GM12874 (cell line): Measurements from ENCODE around the gene THEM4.

Experiments
- TF ChIP-seq, protein P1 (sequence below): IDR thresholded peaks from 2 replicates; pipeline ENCODE4 v1.5.1; 2011; ENCODE audit warnings: low read depth, mild to moderate bottlenecking, control low read depth, low read length, moderate library complexity; ENCODE audit not compliant: insufficient read depth

THEM4 gene

DNA sequence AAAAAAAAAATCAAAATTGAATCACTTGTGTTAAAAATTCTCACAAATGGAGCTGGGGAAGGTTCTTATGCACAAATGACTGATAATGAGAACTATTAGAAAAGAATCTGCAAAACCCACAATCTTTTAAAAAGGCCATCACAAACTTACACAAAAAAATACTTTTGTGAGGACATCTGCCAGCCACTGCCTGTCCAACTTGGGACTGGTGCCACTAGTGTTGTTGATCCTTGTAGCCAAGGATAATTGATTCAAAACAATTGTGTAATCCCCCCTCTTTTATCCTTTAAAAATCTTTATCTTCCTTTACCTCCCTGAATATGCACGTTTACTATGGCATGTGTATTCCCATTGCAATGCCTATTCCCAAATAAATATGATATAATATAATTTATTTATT is 39.2 kb upstream of the THEM4 start:
- TF ChIP-seq, protein P1, sequence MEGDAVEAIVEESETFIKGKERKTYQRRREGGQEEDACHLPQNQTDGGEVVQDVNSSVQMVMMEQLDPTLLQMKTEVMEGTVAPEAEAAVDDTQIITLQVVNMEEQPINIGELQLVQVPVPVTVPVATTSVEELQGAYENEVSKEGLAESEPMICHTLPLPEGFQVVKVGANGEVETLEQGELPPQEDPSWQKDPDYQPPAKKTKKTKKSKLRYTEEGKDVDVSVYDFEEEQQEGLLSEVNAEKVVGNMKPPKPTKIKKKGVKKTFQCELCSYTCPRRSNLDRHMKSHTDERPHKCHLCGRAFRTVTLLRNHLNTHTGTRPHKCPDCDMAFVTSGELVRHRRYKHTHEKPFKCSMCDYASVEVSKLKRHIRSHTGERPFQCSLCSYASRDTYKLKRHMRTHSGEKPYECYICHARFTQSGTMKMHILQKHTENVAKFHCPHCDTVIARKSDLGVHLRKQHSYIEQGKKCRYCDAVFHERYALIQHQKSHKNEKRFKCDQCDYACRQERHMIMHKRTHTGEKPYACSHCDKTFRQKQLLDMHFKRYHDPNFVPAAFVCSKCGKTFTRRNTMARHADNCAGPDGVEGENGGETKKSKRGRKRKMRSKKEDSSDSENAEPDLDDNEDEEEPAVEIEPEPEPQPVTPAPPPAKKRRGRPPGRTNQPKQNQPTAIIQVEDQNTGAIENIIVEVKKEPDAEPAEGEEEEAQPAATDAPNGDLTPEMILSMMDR, result no peak

GRCh38 chr1:151947140-151947539 is 37.8 kb upstream of the THEM4 start:
- TF ChIP-seq, protein P1, result no peak

GRCh38 chr1:151945725-151946722 is 36.7 kb upstream of the THEM4 start:
- TF ChIP-seq, protein P1, result no peak

GRCh38 chr1:151944857-151945575 is 35.7 kb upstream of the THEM4 start:
- TF ChIP-seq, protein P1, result no peak

GRCh38 chr1:151944126-151944856 is 35.0 kb upstream of the THEM4 start:
- TF ChIP-seq, protein P1, result no peak

GRCh38 chr1:151943591-151943990 is 34.3 kb upstream of the THEM4 start:
- TF ChIP-seq, protein P1, result no peak

DNA sequence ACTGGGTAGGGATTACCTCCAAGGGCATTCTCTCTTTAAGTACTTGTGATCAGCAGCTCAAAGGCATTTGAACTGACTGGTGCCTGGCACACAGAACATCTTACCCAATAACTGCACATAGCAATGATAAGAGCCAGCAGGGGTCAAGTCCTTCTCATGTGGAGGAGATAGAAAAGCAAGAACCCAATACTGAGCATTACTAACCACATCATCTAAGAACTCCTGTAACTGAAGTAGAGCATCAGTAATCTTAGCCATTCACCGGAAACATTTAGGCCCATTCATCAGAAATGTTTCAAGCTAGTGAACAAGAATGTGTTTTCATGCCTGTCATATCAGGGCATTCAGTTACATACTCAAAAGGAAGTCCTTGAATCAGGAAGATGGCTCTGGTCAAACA is 33.6 kb upstream of the THEM4 start:
- TF ChIP-seq, protein P1, result no peak
